Subcutaneous abdominal adipose tissue (tissue), 5 donors: ENCODE data around the gene GLYR1.

Source experiments
- H3K27ac ChIP-seq: one replicate; pipeline ENCODE4 v1.7.0; 2013; ENCODE audit warnings: low read depth, mild to moderate bottlenecking, inconsistent platforms, low read length, moderate library complexity
- H3K27me3 ChIP-seq, 5 donors: one replicate each; pipeline ENCODE4 v1.7.0; 2013; ENCODE audit warnings: low read length in 5 of 5, inconsistent platforms in 1 of 5; ENCODE audit not compliant: control insufficient read depth in 5 of 5, insufficient read depth in 4 of 5
- H3K36me3 ChIP-seq, 5 donors: one replicate each; pipeline ENCODE4 v1.7.0; 2013; ENCODE audit warnings: low read length in 5 of 5; ENCODE audit not compliant: control insufficient read depth in 5 of 5, insufficient read depth in 5 of 5
- H3K4me1 ChIP-seq, 5 donors: one replicate each; pipeline ENCODE4 v1.7.0; 2013; ENCODE audit warnings: low read length in 5 of 5, mild to moderate bottlenecking in 3 of 5, moderate library complexity in 1 of 5; ENCODE audit not compliant: control insufficient read depth in 5 of 5, insufficient read depth in 5 of 5
- H3K4me3 ChIP-seq, 5 donors: one replicate each; pipeline ENCODE4 v1.7.0; 2013; ENCODE audit warnings: low read length in 5 of 5, low read depth in 1 of 5
- H3K9ac ChIP-seq, 5 donors: one replicate each; pipeline ENCODE4 v1.7.0; 2013; ENCODE audit warnings: low read length in 5 of 5, mild to moderate bottlenecking in 4 of 5, moderate library complexity in 3 of 5
- H3K9me3 ChIP-seq, 5 donors: one replicate each; pipeline ENCODE4 v1.7.0; 2013; ENCODE audit warnings: low read length in 5 of 5; ENCODE audit not compliant: control insufficient read depth in 5 of 5
- donor health status: healthy.
- donor health status: healthy.
- donor health status: healthy.
- donor health status: healthy.
- donor health status: healthy.

Gene GLYR1

GRCh38 chr16:4783251-4783950 lies 63.7 kb downstream of the GLYR1 start:
- Histone ChIP-seq H3K4me3 (no peak overlapping the region), H3K9me3 (no peaks in the 10 kb centered on the region)

DNA sequence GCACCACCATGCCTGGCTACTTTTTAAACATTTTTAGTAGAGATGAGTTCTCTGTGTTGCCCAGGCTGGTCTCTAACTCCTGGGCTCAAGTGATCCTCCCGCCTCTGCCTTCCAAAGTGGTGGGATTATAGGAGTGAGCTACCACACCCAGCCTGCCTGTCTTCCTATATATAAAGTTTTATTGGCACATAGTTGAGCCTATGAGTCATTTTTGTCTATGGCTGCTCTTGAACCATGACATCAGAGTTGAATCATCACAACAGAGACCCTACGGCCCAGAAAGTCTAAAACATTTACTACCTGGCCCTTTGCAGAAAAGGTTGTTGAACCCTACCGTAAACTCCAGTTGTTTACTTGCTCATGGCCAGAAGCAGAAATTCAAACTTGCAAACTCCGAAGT lies 66.9 kb downstream of the GLYR1 start:
- Histone ChIP-seq H3K36me3 (no peaks in the 10 kb centered on the region), H3K4me1 (no peaks in the 10 kb centered on the region), H3K9me3 (no peaks in the 10 kb centered on the region), H3K27me3 (peaks cover 0 to 3% (median 0%) of the 10 kb centered on the region in 5 donors), H3K4me3 (no peak overlapping the region), H3K27ac (no peak overlapping the region), H3K9ac (no peak overlapping the region)

More at GRCh38 chr16:4783251-4783950, 63.7 kb downstream of the GLYR1 start:
- no peaks in the 10 kb centered on the region for H3K4me1 ChIP-seq
- no peaks in the 10 kb centered on the region for H3K36me3 ChIP-seq
- H3K27ac ChIP-seq = no peak overlapping the region
- H3K9ac ChIP-seq = no peak overlapping the region
- H3K27me3 ChIP-seq = peaks cover 0 to 2% (median 0%) of the 10 kb centered on the region in 5 donors

DNA sequence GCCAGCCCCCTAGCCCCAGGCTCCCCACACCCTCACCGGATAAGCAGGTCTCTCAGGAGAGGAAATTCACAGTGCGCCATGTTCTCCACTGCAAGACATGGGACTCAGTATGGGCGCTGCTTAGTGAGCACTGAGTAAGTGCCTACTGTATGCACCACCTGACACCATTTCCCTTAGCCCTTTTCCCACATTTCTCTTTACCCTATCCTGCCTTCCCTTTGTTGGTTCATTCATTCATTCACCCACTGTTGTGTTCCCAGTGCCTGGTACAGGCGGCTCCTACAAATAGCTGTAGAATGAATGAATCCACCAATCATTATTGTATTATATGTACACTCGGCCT lies 69.1 kb downstream of the GLYR1 start:
- H3K27ac ChIP-seq = no peak overlapping the region
- no peaks in the 10 kb centered on the region for H3K4me1 ChIP-seq
- H3K9ac ChIP-seq = no peak overlapping the region
- no peak overlapping the region for H3K4me3 ChIP-seq
- H3K27me3 ChIP-seq = peaks cover 0 to 3% (median 0%) of the 10 kb centered on the region in 5 donors
- H3K9me3 ChIP-seq = no peaks in the 10 kb centered on the region
- no peaks in the 10 kb centered on the region for H3K36me3 ChIP-seq

DNA sequence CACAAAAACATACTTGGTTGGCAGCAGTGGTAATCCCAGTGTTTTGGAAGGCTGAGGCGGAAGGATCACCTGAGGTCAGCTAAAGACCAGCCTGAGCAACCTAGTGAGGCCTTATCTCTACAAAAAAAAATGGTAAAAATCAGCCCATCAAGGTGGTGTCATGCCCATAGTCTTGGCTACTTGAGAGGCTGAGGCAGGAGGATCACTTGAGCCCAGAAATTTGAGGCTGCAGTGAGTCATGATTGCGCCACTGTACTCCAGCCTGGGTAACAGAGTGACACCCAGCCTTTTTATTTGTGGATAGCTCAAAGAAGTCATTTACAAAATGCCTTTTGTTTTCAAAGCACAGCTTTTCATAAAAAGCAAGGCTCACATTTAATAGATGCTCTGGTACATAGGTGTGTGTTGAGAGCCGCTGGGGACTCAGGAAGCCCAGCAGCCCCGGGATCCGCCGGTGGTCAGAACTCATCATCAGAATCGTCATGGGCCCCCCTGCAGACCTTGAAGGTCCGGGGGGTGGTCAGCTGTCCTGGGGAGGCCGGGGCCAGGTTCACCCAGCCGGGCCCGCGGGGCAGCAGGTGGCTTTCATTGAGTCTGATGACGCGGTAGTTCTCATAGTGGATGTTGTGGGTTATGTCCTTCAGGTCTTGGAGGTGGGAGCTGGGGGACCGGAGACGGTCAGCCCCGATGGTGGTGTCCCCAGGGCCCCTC lies 69.6 kb downstream of the GLYR1 start:
- Histone ChIP-seq H3K9me3 (no peaks in the 10 kb centered on the region), H3K4me1 (no peaks in the 10 kb centered on the region), H3K27me3 (peaks cover 0 to 3% (median 0%) of the 10 kb centered on the region in 5 donors), H3K9ac (no peak overlapping the region), H3K27ac (no peak overlapping the region), H3K4me3 (no peak overlapping the region), H3K36me3 (no peaks in the 10 kb centered on the region)

DNA sequence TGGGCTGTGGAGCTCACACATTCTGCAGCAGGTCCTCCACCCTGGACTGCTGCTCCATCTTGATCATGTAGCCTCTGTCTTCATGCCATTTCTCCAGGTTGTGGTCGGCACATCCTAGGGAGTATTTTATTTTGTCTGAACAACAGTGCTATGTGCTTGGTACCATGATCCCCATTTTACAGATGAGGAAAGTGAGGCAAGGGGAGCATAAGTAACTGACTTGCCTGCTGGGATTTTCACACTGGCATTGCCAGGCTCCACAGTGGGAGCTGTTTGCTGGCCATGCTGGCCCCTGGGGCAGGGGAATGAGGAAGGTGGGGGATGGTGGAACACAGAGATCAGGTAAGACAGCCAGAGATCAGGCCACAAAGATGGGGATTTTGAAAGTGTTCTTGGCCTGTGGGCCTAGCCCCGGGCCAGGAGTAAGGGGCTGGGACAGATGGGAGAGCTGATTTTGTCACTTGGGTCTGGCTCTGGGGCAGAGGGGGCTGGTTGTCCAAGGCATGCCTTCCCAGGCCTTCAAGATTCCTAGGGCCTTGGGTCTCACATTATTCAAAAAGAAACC lies 70.9 kb downstream of the GLYR1 start:
- Histone ChIP-seq H3K9me3 (no peaks in the 10 kb centered on the region), H3K27me3 (peaks cover 0 to 3% (median 0%) of the 10 kb centered on the region in 5 donors), H3K9ac (no peak overlapping the region), H3K4me1 (no peaks in the 10 kb centered on the region), H3K36me3 (no peaks in the 10 kb centered on the region), H3K4me3 (no peak overlapping the region), H3K27ac (no peak overlapping the region)

DNA sequence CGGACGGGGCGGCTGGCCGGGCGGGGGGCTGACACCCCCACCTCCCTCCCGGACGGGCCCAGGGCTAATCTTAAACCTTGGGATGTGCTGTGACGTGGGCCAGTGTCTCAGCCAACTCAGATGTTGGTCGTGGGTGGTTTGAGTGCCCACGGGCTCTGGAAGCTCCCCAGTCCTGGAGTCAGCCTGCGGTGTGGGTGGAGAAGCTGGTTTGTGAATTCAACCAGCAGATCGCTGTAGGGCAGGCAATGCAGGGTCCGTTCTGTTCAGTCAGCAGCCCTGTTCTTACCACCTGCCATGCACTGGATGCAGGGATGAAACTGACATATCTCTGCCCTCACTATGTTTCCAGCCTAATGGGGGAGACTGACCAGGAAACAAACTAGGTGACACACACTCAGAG lies 72.1 kb downstream of the GLYR1 start:
- Histone ChIP-seq H3K9me3 (no peaks in the 10 kb centered on the region), H3K4me1 (no peaks in the 10 kb centered on the region), H3K27me3 (peaks cover 0 to 3% (median 0%) of the 10 kb centered on the region in 5 donors), H3K9ac (no peak overlapping the region), H3K27ac (no peak overlapping the region), H3K4me3 (no peak overlapping the region), H3K36me3 (no peaks in the 10 kb centered on the region)

DNA sequence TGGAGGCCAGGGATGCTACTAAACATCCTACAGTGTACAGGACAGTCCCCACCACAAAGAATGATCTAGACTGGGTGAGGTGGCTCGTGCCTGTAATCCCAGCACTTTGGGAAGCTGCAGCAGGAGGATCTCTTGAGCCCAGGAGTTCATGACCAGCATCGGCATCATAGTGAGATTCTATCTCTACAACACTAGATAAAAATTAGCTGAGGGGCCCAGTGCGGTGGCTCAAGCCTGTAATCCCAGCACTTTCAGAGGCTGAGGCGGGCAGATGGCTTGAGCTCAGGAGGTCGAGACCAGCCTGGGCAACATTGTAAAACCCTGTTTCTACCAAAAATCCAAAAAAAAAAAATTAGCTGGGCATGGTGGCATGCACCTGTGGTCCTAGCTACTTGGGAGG lies 74.7 kb downstream of the GLYR1 start:
- no peaks in the 10 kb centered on the region for H3K9me3 ChIP-seq
- no peak overlapping the region for H3K27ac ChIP-seq
- H3K36me3 ChIP-seq = no peaks in the 10 kb centered on the region
- no peak overlapping the region for H3K4me3 ChIP-seq
- H3K27me3 ChIP-seq = peaks cover 0 to 3% (median 0%) of the 10 kb centered on the region in 5 donors
- H3K9ac ChIP-seq = no peak overlapping the region
- H3K4me1 ChIP-seq = peaks cover 0 to 18% (median 15%) of the 10 kb centered on the region in 5 donors

- H3K27me3 ChIP-seq = peaks cover 0 to 3% (median 0%) of the 10 kb centered on the region in 5 donors
- H3K4me3 ChIP-seq = no peak overlapping the region
- H3K27ac ChIP-seq = no peak overlapping the region
- H3K4me1 ChIP-seq = peaks cover 0 to 23% (median 15%) of the 10 kb centered on the region in 5 donors
- no peak overlapping the region for H3K9ac ChIP-seq
- H3K9me3 ChIP-seq = no peaks in the 10 kb centered on the region
- H3K36me3 ChIP-seq = no peaks in the 10 kb centered on the region
These were observed 75.4 kb downstream of the GLYR1 start for GRCh38 chr16:4771646-4772045.

GRCh38 chr16:4769306-4769638 lies 77.8 kb downstream of the GLYR1 start:
- Histone ChIP-seq H3K4me3 (peak overlapping the region; percentile 57 to 83 (median 66)), H3K36me3 (peaks cover 0 to 10% (median 5%) of the 10 kb centered on the region in 5 donors), H3K9ac (peak overlapping the region in 3 of 5 donors; percentile 45 to 82 (median 50)), H3K4me1 (peaks cover 5 to 42% (median 32%) of the 10 kb centered on the region in 5 donors), H3K27me3 (no peaks in the 10 kb centered on the region), H3K9me3 (no peaks in the 10 kb centered on the region), H3K27ac (no peak overlapping the region)
